HG03103 (cell line): ENCODE data around the gene EPHB2.

Experiments used
- ATAC-seq: cut with Tn5 transposase; IDR thresholded peaks from one replicate; pipeline ENCODE4 v1.9.1; 2021; ENCODE audit warnings: low read depth; ENCODE audit not compliant: unreplicated experiment

EPHB2 gene

GRCh38 chr1:22967833-22968232, 257.2 kb downstream of the EPHB2 start:
- ATAC-seq: no peak

DNA sequence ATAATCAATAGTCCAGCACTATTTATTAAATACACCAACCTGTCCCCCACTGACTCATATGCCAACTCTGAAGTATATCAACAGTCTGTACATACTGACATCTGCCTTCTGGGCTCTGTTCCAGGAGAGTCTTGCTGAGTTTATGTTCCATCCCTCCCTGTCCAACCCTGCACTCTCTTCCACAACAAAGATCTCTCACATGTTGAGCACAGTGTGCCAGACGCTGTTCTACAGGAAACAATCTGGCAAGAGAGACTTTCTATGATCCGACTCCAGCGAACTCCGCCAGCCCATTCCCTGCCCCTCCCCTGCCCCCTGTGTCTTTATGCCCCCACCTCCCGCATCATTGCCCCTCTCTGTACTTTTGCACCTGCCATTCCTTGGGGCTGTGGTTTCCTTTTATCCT, 258.7 kb downstream of the EPHB2 start:
- no peak for ATAC-seq

- no peak for ATAC-seq
Measured at GRCh38 chr1:22970096-22970495, 259.5 kb downstream of the EPHB2 start.
